Ascending aorta (tissue), 2 donors: Measurements from ENCODE around the gene CREB3L4. TPM values are rescaled to one million over a fixed set of nuclear protein-coding genes. Genes with fewer than 3 reads are reported as not detected.
A peak's percentile ranks its signal among the peaks of the same experiment; 100 is the strongest.

Experiments
- DNase-seq, 2 donors: peaks; one replicate each; pipeline ENCODE4 v3.0.0-alpha.2; 2019; ENCODE audit warnings: low spot score in 2 of 2
- H3K27ac ChIP-seq, 2 donors: fragments of 200-600 bp; sonication (generic); one replicate each; pipeline ENCODE4 v1.5.1; 2016 to 2017; ENCODE audit warnings: mild to moderate bottlenecking in 1 of 2
- H3K27me3 ChIP-seq: fragments of 200-600 bp; sonication (generic); one replicate; pipeline ENCODE4 v1.5.1; 2017
- H3K36me3 ChIP-seq, 2 donors: fragments of 200-600 bp; sonication (generic); one replicate each; pipeline ENCODE4 v1.5.1; 2016
- H3K4me1 ChIP-seq, 2 donors: fragments of 200-600 bp; sonication (generic); one replicate each; pipeline ENCODE4 v1.5.1; 2016 to 2017; ENCODE audit warnings: mild to moderate bottlenecking in 1 of 2
- H3K4me3 ChIP-seq, 2 donors: fragments of 200-600 bp; sonication (generic); one replicate each; pipeline ENCODE4 v1.5.1; 2016 to 2017; ENCODE audit warnings: mild to moderate bottlenecking in 1 of 2
- H3K9me3 ChIP-seq, 2 donors: fragments of 200-600 bp; sonication (generic); one replicate each; pipeline ENCODE4 v1.5.1; 2016
- CTCF ChIP-seq, 3 experiments: fragments of 200-600 bp in 2 of 3; fragments of 450-650 bp in 1 of 3; sonication (generic) in 2 of 3; IDR thresholded peaks; one replicate each; pipeline ENCODE4 v1.5.1; 2016 to 2019; ENCODE audit warnings: antibody characterized with exemption in 3 of 3, mild to moderate bottlenecking in 1 of 3, moderate library complexity in 1 of 3
- intact Hi-C: fragments of 100-400 bp; cut with DNase I; formaldehyde crosslinking; loops from one replicate; pipeline ENCODE4 v1.15.1; 2023
- total RNA-seq: library from RNA; depleted of rRNA; stranded (reverse); fragments of >200 nt; gene quantifications from one replicate; pipeline ENCODE4 v1.1.0, GENCODE V29; 2016

Gene CREB3L4
- total RNA-seq, 1 donor from 2014 or later, result 6.3 TPM

- intact Hi-C loops, result no loop called here
- no peak overlapping the region for H3K4me3 ChIP-seq
- H3K27me3 ChIP-seq, result no peaks in the 10 kb centered on the region
- no peaks in the 10 kb centered on the region for H3K9me3 ChIP-seq
- H3K36me3 ChIP-seq, result peaks cover 60 to 61% of the 10 kb centered on the region in 2 donors
- H3K4me1 ChIP-seq, result peaks cover 4% of the 10 kb centered on the region in 2 donors
- TF ChIP-seq CTCF (IDR thresholded peaks at IDR 0.05), result no peak
- DNase-seq, result no peak
- no peak overlapping the region for H3K27ac ChIP-seq
These were observed 26.9 kb upstream of the CREB3L4 start for GRCh38 chr1:153940756-153941155.

- no peak overlapping the region for H3K27ac ChIP-seq
- peaks cover 47 to 48% of the 10 kb centered on the region in 2 donors for H3K36me3 ChIP-seq
- no peak for DNase-seq
- H3K9me3 ChIP-seq, result no peaks in the 10 kb centered on the region
- intact Hi-C loops, result no loop called here
- H3K27me3 ChIP-seq, result no peaks in the 10 kb centered on the region
- no peak overlapping the region for H3K4me3 ChIP-seq
- TF ChIP-seq CTCF (IDR thresholded peaks at IDR 0.05), result no peak
- H3K4me1 ChIP-seq, result peaks cover 4 to 9% of the 10 kb centered on the region in 2 donors
These were observed 25.6 kb upstream of the CREB3L4 start for GRCh38 chr1:153941826-153942725.

GRCh38 chr1:153942766-153943549, 24.7 kb upstream of the CREB3L4 start:
- Histone ChIP-seq H3K4me1 (peaks cover 4 to 9% of the 10 kb centered on the region in 2 donors), H3K9me3 (no peaks in the 10 kb centered on the region), H3K4me3 (no peak overlapping the region), H3K36me3 (peaks cover 43 to 47% of the 10 kb centered on the region in 2 donors), H3K27me3 (no peaks in the 10 kb centered on the region), H3K27ac (no peak overlapping the region)
- intact Hi-C loops, result no loop called here
- no peak for DNase-seq
- no peak for TF ChIP-seq CTCF (IDR thresholded peaks at IDR 0.05)

- Histone ChIP-seq H3K36me3 (peaks cover 51 to 52% of the 10 kb centered on the region in 2 donors), H3K4me1 (peaks cover 4 to 9% of the 10 kb centered on the region in 2 donors), H3K4me3 (peak overlapping the region in 1 of 2 donors; percentile 93), H3K9me3 (no peaks in the 10 kb centered on the region), H3K27ac (peak overlapping the region; percentile 89 to 98), H3K27me3 (no peaks in the 10 kb centered on the region)
- DNase-seq, result no peak
- intact Hi-C loops, result no loop called here
- no peak for TF ChIP-seq CTCF (IDR thresholded peaks at IDR 0.05)
These were observed 23.5 kb upstream of the CREB3L4 start for GRCh38 chr1:153944005-153944826.

GRCh38 chr1:153944827-153945117, 22.9 kb upstream of the CREB3L4 start:
- Histone ChIP-seq H3K4me1 (peaks cover 4 to 9% of the 10 kb centered on the region in 2 donors), H3K4me3 (peak overlapping the region; percentile 93 to 99), H3K27me3 (no peaks in the 10 kb centered on the region), H3K27ac (peak overlapping the region; percentile 89 to 98), H3K9me3 (no peaks in the 10 kb centered on the region), H3K36me3 (peaks cover 51 to 53% of the 10 kb centered on the region in 2 donors)
- TF ChIP-seq CTCF (IDR thresholded peaks at IDR 0.05), result no peak
- DNase-seq, result no peak
- intact Hi-C loops, result loop anchor here (1.0 to 5.0 kb wide), 3 partner anchors 21 to 457 kb away; no protein-coding TSS in a partner anchor
